Measurements from ENCODE around the gene COL25A1.

The COL25A1 gene

GRCh38 chr4:108954880-108955279 lies 347.6 kb downstream of the COL25A1 start:
- no peak for DNase-seq (ENCODE audit: low spot score)
- TF ChIP-seq CTCF (IDR thresholded peaks at IDR 0.05) = no peak
- Histone ChIP-seq H3K4me3 (no peak overlapping the region), H3K27ac (no peak overlapping the region)

GRCh38 chr4:108953941-108954340 lies 348.5 kb downstream of the COL25A1 start:
- H3K27ac ChIP-seq = no peak overlapping the region
- no peak for TF ChIP-seq CTCF (IDR thresholded peaks at IDR 0.05)
- H3K4me3 ChIP-seq = no peak overlapping the region
- no peak for DNase-seq (ENCODE audit: low spot score)

GRCh38 chr4:108950158-108950915 lies 352.1 kb downstream of the COL25A1 start:
- no peak overlapping the region for H3K27ac ChIP-seq
- H3K4me3 ChIP-seq = no peak overlapping the region
- no peak for DNase-seq (ENCODE audit: low spot score)
- TF ChIP-seq CTCF (IDR thresholded peaks at IDR 0.05) = no peak

GRCh38 chr4:108947526-108947925 lies 354.9 kb downstream of the COL25A1 start:
- no peak for DNase-seq (ENCODE audit: low spot score)
- TF ChIP-seq CTCF (IDR thresholded peaks at IDR 0.05) = no peak

GRCh38 chr4:108946237-108946636 lies 356.2 kb downstream of the COL25A1 start:
- H3K4me3 ChIP-seq = no peak overlapping the region
- TF ChIP-seq CTCF (IDR thresholded peaks at IDR 0.05) = no peak
- no peak overlapping the region for H3K27ac ChIP-seq
- DNase-seq (ENCODE audit: low spot score) = no peak

More at GRCh38 chr4:108947526-108947925, 354.9 kb downstream of the COL25A1 start:
- Histone ChIP-seq H3K4me3 (no peak overlapping the region), H3K27ac (no peak overlapping the region)

- Histone ChIP-seq H3K27ac (no peak overlapping the region), H3K4me3 (no peak overlapping the region)
- DNase-seq (ENCODE audit: low spot score) = no peak
- no peak for TF ChIP-seq CTCF (IDR thresholded peaks at IDR 0.05)
Measured at GRCh38 chr4:108943976-108944591, 358.4 kb downstream of the COL25A1 start.

GRCh38 chr4:108943371-108943770 lies 359.1 kb downstream of the COL25A1 start:
- Histone ChIP-seq H3K27ac (no peak overlapping the region), H3K4me3 (no peak overlapping the region)
- TF ChIP-seq CTCF (IDR thresholded peaks at IDR 0.05) = no peak
- no peak for DNase-seq (ENCODE audit: low spot score)

All from coronary artery (tissue), 2 donors.